Measurements from ENCODE around the gene NAIF1.
A peak's percentile ranks its signal among the peaks of the same experiment; 100 is the strongest.
"Not testable (repeated sequence)": the region's sequence is repeated elsewhere in the genome, so short reads cannot be mapped to it uniquely, and the experiment has no call there.

Gene NAIF1

DNA sequence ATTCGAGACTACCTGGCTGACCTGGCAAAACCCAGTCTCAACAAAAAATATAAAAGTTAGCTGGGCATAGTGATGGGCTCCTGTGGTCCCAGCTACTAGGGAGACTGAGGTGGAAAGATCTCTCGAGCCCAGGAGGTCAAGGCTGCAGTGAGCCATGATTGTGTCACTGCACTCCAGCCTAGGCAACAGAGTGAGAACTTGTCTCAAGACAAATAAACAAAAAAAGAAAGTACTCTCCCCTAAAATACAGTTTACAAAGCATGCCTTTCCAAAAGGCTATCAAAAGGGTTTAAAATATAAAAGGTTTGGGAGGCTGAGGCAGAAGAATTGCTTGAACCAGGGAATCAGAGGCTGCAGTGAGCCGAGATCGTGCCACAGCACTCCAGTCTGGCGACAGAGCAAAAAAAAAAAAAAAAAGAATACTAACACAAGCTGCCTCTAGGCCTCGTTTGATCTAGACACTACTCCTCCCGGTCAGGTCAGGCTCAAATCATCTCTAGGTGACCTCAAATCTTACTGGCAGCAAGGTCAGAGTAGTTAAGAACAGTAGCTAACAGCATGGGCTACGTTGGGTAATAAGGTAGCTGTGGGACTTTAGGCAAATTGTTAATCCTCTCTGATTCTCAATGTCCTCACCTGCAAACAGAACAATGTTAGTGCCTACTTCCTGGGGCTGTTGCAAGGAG lies 9.3 kb downstream of the NAIF1 start:
- DNase-seq, result peak; percentile 70

DNA sequence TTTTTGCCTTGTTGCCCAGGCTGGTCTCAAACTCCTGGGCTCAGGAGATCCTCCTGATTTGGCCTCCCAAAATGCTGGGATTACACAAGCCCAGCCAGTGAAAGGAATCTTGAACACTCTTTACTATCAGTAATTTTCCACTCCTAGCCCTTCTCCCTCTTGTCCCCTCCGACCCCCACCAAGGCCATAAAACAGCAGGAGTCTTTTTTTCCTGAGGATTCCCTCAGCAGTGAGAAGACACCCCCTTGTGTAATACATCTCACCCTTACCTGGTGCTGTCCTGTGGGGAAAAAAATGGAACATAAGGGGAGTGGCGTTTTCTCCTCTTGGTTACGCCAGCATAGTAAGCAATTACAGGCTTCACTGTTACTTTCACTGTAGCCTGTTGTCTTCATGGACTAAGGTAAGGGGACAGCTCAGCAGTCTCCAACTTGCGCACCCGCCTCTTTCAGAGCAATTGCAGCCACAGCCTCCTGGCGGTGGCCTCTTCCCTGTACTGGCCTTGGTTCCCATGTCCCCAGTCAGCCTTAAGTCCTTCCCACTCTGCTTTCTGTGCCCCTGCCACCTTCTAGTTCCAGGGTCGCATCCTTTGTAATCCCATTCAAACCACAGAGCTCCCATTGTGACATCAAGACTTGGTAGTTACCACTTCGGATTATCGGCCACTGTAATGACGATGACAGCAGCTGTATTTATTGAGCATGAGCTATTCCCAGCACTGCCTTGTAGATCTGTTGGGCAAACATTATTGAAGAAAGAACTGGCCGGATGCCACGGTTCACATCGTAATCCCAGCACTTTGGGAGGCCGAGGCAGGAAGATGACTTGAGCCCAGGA lies 10.0 kb downstream of the NAIF1 start:
- DNase-seq, result peak; percentile 94

DNA sequence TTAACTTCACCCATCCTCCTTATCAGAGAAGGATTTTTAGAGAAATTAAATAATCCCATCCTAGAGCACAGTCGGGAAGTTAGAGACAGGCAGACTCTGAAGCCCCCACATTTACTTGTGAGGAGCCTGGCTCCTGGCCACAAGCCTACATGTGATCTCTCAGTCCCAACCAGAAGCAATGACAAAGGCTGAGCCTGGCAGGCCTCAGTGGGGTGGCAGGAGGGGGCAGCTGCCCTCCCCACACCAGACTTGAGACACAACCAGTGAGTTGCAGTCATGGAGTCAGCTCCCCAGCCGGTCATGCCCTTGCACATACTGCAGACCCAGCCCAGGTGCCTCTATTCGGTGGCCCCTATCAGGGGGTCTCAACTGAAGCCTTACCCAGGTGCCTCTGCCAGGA lies 11.0 kb downstream of the NAIF1 start:
- DNase-seq, result no peak

DNA sequence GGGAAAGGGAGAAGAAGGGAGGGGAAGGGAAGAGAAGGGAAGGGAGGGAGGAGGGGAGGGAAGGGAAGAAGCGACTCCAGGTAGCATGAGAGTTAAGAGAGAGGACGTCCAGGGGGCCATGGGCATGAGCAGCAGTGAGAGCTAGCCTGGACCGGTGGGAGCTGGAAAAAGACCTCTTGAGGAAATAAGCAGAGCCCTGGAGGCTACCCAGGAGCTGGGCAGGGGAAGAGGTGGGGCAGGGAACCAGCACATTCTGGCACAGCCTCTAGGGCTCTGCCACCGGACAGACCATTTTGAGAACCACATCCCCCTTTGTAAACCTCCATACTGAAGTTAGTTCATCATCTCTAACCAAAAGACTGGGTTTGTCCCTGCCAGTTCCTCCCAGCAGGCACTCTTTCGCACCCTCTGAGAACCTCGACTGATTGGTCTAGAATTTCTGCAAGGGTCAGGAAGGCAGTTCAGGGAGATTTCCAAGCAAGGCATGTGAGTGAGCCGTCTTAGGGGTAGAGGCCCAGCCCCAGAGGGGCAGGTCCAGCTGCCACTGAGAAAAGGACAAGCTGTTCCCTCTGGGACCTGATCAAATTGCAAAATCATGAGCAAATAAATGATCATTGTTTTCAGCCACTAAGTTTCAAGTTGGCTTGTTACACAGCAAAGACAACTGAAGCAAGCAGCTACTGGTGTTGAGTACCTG lies 11.6 kb downstream of the NAIF1 start:
- DNase-seq, result peak; percentile 56

DNA sequence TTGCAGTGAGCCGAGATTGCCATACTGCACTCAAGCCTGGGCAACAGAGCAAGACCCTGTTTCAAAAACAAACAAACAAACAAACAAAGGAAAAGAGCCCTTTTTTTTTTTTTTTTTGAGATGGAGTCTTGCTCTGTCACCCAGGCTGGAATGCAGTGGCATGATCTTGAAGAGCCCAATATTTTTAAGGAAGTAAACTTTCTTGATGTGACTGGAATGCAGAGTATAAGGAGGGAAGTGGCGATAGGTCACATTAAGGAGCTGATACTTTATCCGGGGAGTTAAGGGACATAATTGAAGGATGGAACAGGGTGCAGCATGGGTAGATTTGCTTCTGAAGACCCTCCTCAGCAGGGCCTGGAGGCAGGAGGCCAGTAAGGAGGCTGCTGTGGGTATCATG lies 13.0 kb downstream of the NAIF1 start:
- DNase-seq, result no peak

DNA sequence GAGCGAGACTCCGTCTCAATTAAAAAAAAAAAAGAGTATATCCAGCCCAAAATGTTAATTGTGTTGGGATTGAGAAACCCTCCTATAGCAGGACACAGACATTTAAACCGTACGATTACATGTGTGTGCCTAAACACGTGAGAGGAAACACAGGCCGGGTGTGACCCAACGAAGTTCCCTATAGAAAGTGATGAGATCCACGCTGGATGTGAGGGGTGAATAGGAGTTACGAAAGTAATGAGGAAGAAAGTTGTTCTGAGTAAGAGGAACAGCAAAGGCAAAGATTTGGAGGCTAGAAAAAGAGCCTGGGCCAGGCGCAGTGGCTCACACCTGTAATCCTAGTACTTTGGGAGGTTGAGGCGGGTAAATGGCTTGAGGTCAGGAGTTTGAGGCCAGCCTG lies 13.6 kb downstream of the NAIF1 start:
- DNase-seq, result no peak

DNA sequence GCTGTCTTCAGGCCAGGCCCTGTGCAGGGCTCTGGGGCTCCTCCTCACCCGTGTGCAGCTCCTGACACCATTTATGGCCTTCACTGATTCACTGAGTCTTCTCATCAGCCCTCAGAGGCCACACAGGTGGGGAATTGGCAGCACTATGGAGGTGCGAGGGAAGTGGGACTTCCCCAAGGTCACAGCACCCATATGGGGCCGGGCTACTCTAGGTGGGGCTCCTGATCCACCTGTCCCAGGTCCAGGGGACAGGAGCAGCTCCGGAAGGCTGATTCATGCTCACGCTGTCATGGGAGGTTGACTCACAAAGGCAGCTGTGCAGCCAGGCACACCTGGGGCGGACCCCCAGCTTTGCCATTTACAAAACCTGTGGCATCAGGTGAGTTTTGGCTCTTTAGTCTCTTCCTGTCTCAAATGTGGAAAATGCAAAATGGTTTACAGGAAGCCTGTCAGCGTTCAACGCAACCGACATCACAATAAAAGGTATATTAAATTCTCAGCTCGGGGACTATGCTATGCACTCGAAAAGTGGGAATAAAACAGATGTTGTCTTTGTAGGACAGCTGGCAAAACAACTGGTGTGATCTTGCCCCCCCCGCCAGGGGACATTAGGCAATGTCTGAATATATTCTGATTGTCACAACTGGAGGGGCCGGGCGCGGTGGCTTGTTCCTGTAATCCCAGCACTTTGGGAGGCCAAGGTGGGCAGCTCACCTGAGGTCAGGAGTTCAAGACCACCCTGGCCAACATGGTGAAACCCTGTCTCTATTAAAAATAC lies 15.0 kb downstream of the NAIF1 start:
- peak; percentile 99 for DNase-seq

DNA sequence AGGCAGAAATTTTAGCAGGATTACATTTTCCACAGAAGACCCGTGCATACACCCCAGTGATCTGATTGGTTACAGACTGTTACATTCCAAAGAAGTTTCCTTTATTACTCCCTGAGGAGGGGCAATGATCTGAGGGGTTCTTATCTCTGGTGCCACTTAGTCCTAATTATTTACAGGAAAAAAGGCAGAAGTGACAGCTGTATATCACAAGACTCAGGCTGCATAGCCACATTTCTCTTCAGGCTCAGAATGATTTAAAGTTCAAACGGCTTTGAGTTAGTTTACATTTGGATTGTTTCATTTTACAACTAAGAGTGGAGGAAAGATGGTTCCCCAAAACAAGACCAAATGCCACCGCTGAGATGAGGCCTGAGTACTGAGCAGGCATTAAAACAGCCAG lies 17.3 kb downstream of the NAIF1 start:
- DNase-seq, result no peak

DNA sequence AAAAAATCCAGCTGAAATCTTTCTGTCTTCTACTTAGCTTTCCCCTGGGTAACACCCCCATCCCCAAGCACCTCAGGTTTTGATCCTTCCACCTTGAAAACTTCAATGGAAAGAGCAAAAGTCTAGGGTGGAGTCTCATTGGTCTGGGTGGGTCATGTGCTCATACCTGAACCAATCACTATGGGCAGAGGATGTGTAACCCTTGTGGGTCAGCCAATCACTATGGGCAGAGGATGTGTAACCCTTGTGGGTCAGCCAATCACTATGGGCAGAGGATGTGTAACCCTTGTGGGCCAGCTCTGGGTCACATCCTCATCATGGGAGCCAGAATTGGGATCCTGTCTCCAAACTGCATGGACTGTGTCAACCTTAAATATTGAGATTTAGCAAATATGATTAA lies 18.5 kb downstream of the NAIF1 start:
- no peak for DNase-seq

DNA sequence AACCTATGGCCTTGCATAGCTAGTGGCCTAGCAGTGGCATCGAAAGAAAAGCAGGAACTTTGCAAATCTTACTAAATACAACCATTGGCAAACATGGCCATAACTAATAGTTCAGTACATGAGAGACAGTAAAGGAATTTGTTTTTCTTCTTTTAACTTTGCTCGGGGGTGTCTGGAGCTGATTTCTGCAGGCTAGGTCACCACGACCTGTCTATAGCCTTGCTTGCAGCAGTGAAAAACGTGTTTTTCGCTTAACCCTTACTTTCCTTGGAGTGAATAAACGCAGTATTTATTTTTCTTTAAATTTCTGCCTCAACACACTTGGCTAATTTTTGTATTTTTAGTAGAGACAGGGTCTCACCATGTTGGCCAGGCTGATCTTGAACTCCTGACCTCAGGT lies 19.9 kb downstream of the NAIF1 start:
- no peak for DNase-seq

DNA sequence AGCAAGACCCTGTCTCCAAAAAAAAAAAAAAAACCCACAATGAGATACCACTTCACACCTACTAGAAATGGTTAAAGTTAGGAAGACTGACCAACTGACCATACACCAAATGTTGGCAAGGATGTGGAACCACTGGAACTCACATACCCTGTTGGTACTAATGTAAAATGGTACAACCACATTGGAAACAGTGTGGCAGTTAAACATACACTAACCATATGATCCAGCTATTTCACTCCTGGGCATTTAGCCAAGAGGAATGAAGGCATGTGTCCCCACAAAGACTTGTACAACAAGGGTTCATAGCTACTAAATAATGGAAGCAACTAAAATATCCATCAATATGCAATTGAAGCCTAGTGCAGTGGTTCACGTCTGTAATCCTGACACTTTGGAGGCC lies 21.3 kb downstream of the NAIF1 start:
- DNase-seq, result no peak

DNA sequence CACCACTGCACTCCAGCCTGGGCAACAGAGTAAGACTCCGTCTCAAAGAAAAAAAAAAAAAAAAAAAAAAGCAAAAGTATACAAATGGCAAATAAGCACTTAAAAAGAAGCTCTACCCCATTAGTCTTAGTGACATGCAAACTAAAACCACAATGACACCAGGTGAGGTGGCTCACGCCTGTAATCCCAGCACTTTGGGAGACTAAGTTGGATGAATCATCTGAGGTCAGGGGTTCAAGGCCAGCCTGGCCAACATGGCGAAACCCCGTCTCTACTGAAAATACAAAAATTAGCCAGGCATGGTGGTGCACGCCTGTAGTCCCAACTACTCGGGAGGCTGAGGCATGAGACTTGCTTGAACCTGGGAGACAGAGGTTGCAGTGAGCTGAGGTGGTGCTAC lies 21.7 kb downstream of the NAIF1 start:
- DNase-seq, result not testable (repeated sequence)

DNA sequence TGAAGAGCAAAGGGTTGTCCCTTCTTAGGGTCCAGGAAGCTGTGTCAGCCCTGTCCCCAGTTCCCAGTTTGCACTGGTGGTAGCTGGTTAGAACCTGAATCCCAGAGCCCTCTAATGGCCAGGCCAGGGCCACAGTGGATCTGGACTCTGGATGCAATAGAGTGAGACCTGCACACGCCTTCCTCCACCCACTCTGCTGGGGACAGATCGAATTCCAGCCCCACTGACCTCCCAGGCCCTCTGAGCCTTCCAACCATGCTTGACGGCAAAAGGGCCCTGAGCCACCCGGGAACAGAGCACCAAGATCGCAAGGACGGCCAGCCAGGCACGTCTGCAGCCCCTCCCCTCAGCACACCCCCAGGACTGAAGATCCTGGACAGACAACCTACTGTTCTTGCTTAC lies 23.7 kb downstream of the NAIF1 start:
- DNase-seq, result peak; percentile 49

DNA sequence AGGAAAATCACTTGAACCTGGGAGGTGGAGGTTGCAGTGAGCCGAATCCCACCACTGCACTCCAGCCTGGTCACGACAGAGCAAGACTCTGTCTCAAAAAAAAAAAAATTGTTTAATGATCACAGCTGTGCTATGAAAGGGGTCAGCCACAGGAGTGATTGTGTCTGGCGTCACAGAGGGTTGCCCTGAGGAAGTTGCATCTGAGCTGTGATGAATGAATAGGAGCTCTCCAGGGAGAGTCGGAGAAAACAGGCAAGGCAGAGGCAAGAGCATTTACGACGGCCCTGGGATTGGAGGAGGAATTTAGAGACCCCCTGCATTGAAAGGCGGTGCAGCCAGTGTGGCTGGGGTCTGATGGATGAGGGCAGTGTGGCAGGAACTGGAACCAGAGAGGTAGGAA lies 25.1 kb downstream of the NAIF1 start:
- DNase-seq, result no peak

DNA sequence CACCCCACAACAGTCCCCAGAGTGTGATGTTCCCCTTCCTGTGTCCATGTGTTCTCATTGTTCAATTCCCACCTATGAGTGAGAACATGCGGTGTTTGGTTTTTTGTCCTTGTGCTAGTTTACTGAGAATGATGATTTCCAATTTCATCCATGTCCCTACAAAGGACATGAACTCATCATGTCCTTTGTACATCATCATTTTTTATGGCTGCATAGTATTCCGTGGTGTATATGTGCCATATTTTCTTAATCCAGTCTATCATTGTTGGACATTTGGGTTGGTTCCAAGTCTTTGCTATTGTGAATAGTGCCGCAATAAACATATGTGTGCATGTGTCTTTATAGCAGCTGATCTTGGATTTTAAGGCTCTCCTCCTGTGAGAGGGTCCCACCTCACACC lies 26.3 kb downstream of the NAIF1 start:
- not testable (repeated sequence) for DNase-seq

DNA sequence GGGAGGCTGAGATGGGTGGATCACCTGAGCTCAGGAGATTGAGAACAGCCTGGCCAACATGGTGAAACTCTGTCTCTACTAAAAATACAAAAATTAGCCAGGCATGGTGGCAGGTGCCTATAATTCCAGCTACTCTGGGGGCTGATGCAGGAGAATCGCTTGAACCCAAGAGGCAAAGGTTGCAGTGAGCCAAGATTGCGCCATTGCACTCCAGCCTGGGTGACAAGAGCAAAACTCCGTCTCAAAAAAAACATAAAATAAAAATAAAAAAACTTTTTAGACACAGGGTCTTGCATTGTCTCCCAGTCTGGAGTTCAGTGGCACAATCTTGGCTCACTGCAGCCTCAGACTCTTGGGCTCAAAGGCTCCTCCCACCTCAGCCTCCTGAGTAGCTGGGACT lies 30.6 kb downstream of the NAIF1 start:
- not testable (repeated sequence) for DNase-seq

DNA sequence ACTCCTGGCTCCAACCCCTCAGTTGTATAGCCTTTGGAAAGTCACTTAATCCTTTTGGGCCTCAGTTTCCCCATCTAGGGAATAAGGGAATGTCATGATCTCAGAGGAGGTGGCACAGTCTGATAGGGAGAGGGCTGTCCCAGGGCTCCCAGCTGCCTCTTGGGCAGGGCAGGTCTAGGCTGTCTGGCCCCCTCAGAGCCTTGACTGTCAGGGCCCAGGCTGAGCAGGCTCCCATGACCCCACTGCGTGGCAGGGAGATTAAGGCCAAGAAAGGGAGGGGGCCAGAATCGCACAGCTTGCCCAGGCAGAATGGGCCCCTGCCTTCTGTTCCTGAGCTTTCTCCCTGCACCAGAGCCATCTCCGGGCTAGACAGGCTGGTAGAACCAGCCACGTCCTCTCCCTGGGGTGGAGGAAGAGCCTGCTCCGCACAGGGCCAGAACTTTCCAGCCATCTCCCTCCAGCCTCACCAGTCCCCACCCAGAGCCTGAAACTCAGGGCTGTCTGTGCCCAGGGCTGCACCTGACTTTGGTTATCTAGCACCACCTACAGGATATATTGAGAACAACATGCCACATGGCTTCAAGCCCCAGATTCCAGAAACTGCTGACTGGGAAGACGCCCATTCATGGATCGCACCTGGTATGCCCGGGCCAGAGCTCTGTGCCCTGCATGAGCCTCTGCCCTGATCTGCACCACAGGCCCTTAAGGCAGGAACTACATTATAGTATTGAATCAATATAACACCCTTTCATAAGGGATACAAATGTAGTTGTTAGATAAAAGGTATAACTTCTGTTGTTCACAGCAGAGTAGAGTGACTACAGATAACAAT lies 32.1 kb downstream of the NAIF1 start:
- peak; percentile 95 for DNase-seq

DNA sequence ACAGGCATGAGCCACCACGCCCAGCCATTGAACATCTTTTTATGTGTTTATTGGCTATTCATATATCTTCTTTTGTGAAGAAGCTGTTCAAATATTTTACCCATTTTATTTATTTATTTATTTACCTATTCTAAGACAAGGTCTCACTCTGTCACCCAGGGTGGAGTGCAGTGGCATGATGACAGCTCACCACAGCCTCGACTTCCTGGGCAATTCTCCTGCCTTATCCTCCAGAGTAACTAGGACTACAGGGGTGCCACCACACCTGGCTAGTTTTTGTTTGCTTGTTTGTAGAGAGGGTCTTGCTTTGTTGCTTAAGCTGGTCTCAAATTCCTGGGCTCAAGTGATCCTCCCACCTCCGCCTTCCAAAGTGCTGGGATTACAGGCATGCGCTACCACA lies 33.5 kb downstream of the NAIF1 start:
- no peak for DNase-seq

DNA sequence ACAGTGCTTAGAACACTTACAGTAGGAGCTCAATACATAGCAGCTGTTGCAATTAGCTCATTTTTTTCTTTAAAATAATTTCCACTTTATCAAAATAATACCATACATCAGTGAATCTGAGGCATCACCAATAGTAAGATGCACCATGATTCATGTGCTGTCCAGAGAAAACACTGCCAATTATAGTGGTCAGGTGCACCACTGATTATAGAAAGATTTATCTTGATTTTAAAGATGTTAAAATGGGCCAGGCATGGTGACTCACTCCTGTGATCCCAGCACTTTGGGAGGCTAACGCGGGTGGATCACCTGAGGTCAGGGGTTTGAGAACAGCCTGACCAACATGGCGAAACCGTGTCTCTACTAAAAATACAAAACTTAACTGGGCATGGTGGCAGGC lies 39.4 kb downstream of the NAIF1 start:
- no peak for DNase-seq

DNA sequence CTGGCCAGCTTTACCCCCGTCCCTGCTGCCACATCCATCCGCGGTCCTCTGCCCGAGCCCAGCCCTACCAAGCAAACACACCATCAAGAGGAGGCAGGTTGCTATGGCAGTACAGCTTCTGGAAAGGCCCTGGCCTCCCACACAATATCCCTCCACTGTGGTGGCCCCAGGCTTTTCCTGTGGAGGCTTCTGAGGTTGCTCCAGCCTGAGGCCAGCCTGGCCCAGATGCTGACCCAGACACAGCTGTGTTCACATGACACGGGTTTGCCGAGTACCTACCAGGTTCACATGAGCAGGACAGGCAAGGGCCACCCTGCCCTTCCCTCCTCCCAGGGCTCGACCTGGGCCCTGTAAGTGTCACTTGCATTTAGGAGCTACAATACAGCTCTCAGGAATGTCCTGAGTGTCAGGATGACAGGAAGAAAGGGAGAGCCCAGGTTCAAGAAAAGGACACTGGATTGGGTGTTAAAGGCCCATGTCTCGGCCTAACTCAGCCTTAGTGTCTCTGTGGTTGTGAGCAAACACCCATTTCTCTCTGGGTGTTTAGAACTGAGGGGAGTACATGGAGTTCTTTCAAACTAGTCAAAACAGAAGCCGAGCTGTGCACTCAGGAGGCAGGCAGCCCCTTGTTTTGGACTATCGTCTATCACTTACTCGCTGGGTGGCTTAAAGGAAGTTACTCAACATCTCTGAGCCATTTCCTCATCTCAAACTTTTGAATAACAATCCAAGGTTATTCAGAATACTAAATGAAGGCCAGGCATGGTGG lies 40.2 kb downstream of the NAIF1 start:
- peak; percentile 50 for DNase-seq

DNA sequence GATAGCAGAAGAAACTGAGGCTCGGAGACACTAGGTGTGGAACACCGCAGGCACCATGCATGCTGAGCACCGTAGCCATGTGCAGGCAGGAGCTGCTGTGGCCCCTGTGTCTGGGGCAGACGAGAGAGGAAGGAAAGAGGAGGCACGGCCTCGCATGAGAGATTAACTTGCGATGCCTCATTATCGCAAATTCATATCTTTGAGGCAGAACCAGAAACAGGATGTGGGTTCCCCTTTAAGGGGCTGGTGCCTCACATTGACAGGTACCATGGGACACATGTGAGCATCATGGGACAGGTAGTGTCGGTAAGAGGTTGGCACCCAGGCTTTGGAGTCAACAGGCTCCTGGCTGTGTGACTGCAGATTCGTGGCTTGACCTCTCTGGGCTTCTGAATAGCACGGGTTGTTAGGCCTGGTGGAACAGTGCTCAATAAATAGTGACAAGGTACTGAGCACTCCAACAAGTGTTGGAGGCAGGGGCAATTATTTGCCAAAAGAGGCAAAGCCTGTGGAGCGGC lies 40.8 kb downstream of the NAIF1 start:
- no peak for DNase-seq
